Stimulated activated CD4-positive, alpha-beta T cell treated with anti-CD3 and anti-CD28 coated beads, Interleukin-12 subunit alpha, Interleukin-12 subunit beta, amount 100 ng/mL, for 4 hours (primary cell): ENCODE results near the gene MGME1.

Source experiments
- DNase-seq: peaks from one replicate; pipeline ENCODE4 v3.0.0-alpha.2; 2020

Gene MGME1, protein sequence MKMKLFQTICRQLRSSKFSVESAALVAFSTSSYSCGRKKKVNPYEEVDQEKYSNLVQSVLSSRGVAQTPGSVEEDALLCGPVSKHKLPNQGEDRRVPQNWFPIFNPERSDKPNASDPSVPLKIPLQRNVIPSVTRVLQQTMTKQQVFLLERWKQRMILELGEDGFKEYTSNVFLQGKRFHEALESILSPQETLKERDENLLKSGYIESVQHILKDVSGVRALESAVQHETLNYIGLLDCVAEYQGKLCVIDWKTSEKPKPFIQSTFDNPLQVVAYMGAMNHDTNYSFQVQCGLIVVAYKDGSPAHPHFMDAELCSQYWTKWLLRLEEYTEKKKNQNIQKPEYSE

DNA sequence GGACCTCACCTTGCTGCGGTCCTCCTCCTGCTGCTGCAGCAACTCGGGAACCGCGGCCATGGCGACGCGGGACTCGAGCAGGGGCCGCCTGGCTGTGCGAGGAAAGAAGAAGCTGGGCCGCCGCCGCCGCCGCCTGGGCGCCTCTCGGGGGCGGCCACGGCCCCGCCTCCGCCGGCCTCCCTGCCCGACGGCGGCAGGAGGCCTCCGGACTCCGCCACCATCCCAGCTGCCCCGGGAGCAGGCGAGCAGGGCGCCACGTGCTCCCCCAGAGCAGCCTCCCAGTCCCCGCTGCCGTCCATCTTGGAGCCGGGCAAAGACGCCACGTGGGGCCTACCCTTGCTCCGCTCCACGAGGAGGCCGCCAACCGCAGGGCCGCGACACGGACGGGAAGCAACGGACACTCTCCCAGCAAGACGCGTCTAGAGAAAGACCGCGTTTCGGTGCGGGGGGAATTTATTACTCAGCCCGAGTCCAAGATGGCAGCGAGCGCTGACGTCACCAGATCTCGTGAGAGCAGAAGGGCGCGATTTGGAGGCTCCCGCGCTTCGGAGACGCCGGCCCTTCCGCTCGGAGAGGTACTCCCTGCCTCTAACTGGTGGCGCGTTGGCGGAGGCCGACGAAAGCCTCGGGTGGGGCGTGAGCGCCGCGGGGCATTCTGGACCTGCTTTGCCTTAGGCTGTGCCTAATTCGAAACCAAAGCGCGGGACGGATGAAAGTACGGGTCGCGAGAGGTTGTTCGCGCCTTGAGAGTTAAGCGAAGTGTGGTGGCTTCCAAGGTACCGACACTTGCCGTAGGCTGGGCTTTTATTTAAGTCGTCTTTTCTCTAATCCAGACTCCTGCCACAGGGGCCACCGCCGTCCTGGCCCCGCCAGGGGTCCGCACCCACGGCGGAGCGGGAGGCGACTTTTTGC, at the start of gene MGME1, which contains the start of gene SNX5:
MGME1 (plus strand) TSS at position 653 of the 912 bp plus-strand sequence. CDS start 842 bp downstream, outside the sequence.
SNX5 (minus strand) TSS at position 429 of the 912 bp plus-strand sequence; CDS start at position 60, 369 bp downstream.
- peak; percentile 99 for DNase-seq

DNA sequence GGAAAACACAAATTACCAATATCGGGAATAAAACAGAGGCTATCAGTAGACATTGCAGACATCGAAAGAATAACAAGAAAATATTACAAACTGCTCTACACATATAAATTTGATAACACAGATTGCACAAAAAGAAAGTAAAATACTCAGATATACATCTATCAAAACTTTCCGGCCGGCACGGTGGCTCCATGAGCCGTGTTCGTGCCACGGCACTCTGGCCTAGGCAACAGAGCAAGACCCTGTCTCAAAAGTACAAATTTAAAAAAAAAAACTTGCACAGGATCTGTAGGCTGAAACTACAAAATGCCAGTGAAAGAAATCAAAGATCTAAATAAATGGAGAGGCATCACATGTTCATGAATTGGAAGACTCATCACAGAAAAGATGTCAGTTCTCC, 49.7 kb upstream of the MGME1 start:
- DNase-seq = no peak

DNA sequence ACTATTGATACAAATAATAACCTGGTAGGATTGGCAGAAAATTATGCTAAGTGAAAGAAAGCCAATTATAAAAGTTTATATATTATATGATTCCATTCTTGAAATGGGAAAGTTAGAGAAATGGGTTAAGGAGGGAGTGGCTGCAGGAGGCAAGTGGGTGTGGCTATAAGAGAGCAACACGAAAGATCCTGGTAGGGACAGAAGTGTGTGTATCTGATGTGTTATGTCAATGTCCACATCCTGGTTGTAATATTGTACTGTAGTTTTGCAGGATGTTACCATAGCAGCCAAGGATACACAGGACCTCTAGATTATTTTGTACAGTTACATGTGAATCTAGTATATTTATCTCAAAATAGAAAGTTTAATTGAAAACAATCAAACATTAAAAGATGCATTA, 47.0 kb upstream of the MGME1 start:
- DNase-seq = no peak

DNA sequence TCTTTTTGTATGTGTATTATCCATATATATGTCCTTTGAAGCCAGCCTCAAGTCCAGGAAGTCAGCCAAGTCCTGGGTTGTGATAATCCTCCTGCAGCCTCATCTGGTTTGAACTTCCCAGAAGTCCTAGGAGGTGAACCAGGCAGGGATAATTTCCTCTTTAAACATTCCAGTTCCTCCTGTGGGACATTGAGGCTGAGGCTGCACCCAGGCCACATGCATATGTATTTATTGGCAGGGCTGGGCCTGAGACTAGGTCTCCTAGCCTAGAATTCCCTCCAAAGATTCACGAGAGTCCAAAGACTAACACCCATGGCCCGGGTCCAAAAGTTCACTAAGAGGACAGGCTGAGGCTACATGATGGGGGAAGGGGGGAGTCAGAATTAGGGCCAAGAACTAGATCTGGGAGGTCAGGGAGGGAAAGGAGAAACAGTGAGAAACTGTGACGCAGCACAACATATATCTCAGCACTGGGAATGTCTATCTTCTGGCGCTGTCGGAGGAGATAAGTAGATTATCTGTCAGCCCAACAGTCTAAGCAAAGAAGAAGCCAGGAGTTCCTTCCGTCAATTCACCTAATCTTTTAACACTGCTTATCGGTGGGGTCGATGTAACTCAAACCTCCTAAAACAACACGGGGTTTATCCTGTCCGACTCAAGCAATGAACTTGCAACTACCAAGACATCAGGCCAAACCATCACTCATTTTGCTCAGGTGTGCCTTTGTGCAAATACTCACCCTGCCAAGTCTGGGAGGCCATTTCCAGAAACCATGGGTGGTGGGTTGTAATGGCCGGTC, 43.5 kb upstream of the MGME1 start:
- DNase-seq = no peak

DNA sequence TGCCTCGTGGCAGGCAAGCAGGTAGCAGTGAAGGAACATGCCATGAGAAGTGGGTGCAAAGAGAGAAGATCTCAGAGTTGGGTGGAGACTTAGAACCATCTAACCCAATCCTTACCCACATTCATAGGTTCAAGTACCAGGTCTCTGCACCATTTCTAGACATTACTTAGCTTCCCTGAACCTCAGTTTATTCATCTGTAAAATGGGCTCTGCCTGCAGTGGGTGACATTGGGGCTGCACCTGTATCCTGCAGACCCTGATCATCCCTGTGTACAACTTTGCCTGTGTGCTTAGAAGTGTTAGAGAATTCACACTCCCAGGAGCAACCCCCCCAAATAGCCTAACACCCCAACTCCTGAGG, 42.9 kb upstream of the MGME1 start:
- DNase-seq = no peak

DNA sequence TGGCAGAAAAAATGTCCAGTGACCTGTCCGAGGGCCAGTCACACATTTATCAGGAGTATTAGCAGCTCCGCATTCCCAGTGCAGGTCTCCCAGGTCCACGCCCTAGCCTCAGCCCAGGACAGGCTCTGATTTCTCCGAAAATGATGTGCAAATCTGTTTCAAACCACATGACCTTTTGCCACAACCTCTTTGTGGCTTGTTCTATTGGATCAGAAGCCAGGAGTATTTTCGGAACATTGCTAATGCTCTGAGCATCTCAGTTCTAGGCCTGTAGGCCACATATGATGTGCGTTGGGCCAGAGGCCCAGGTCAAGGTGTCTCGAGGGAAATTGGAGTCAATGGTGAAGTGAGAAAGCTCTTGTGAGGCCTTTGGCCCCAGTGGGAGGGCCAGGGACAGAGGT, 40.6 kb upstream of the MGME1 start:
- DNase-seq = no peak

DNA sequence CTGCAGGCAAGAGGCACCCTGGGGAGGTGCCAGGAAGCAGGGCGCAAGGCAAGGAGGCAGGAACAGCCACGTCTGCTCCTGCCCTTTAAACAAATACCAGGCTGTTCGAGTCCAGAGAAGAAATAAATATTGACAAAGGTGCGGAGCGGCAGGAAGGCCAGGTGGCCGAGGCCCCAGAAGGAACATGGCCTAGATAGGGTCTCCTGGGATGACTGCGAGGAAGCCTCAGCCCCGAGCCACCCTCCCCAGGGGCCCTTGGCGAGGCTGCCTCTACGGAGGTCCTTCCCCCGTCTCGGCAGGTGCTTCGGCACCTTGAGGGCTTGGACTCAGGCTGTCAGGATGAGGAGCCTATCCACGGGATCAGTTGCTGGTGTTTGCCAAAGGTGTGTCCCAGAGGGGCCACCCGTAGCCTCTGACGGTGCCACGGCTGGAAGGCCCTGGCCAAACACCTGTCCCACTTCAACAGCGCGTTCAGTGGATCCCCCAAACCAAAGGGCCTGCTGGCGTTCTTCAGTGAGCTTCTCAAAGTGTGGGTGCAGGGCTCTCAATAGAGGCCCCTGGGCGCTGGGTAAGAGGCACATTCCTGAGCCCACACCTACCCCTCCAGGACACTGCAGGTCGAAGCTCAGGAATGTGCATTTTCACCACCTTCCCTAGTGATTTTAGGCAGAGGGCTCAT, 40.0 kb upstream of the MGME1 start:
- DNase-seq = no peak

DNA sequence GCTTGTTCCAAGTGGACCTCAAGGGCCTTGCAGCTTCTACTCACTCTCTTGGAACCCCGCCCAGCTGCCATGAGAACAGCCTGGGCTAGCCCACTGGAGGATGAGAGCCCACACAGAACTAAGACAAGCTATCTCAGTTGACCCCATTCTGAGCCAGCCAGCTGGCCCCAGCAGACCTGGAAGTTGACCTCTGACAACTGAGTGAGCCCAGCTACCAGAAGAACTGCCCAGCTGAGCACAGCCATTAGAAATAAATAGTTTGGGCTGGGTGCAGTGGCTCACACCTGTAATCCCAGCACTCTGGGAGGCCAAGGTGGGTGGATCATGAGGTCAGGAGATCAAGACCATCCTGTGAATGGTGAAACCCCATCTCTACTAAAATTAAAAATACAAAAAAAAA, 37.3 kb upstream of the MGME1 start:
- DNase-seq = no peak

DNA sequence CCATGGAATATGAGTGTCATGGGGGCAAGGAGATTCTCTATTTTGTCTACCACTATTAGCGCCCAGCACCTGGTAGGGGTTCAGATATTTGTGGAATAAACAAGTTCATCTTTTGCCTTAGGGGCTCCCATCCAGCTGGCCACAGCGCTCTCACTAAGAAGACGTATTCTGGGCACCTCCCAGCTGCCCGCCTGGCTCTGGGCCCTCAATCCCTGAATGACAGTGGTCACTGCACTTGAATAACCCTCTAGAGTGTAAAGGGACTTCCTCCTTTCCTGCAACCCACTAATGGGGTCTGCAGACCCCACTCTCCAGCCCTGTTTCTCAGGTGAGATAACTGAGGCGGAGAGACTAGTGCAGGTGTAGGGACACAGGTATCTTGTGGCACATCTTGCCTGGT, 36.4 kb upstream of the MGME1 start:
- DNase-seq = no peak

DNA sequence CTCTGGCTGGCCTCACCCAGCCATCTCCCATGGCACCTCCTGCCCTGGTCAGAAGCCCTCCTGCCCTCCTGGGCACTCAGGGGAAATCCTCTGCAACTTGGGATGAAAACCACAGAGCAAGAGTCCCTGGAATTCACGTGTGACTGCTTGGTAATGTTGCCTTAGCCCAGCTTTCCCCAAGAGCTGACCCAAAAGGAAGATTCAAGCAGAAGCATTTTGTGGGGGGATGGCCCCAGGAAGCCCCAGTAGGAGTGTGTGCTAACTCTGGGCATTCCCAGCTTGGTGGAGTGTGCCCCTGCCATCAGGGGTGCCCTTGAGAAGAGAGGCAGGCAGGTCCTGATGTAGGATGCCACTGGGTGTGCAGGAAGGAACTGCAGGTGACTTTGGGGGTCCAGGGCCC, 35.7 kb upstream of the MGME1 start:
- no peak for DNase-seq

DNA sequence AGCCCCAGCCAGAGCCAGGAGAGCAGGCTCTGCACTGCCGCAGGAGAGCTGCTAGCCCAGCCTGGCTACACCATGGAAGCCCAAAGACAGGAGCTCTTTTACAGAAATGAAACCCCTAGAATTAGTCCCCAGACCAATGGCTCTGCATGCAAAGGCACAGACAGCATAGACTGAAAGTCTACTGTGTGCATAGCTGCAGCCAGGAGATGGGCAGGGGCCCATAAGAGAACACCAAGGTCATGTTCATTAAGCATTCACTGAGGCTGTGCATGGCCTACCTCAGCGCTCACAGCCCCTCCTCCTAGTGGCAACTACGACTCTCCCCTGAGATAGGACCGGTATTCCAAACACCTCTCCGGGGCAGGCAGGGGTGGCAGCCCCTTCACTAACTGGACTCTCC, 35.1 kb upstream of the MGME1 start:
- no peak for DNase-seq

DNA sequence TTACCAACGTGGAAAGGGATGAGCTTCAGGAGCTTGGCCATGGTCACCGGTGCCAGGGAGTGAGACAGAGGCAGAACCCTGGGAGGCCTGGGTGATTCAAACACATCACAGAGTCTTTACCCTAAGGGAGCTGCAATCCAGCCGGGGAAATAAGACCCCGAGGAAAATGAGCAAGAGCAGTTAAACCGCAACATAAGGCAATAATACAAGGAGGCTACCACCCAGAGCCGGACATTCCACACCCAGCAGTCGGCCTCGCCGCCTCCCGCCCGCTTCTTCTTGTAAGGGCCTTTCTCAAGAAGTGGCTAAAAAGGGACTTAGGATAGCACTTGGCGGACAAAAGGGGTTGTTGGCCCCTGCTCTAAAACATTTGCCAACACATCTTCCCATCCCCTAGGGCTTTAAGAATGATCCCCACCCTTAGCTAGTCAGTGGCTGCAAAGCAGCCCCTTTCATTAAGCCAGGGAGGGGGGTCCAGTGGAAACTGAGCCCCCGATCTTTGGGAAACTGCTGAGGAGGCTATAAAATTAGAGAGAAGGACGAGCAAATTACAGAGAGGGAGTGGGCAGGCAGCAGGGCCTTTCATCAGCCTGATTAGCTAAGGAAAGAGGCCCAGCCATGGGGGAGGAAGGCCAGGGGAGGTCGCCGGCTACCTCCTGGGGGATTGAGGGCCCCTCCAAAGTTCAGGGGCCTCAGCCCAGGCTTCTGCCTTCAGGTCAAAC, 34.5 kb upstream of the MGME1 start:
- DNase-seq = no peak

DNA sequence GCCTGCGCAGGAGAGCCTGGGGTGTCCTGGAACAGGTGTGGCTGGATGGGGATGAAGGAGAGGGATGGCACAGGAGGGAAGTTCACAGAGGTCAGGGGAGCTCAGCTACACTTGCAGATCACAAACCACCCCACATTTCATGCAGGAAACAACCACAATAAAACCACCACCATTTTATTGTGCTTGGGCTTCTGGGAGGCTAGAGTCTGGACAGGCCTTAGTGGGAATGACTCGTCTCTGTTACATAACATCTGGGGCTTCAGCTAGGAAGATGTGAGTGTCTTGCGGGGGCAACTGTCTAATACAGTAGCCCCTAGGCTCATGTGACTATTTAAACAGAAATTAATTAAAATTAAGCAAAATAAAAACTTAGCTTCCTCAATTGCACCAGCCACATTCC, 33.6 kb upstream of the MGME1 start:
- DNase-seq = no peak

DNA sequence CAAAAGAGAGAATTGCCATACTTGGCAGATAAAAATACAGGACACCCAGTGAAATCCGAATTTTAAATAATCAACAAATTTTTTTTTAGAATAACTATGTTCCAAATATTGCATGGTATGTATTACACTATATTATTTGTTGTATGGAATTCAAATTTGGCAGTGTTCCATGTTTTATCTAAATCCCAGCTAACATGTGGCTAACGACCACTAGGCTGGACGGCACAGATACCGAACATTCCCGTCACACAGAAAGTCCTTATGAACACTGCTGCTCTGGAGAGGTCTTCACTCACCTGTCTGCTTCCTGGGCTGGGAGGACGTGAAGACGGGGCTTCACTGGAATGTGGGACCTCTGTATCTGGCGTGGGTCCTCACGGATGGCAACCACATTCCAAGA, 33.1 kb upstream of the MGME1 start:
- DNase-seq = no peak

DNA sequence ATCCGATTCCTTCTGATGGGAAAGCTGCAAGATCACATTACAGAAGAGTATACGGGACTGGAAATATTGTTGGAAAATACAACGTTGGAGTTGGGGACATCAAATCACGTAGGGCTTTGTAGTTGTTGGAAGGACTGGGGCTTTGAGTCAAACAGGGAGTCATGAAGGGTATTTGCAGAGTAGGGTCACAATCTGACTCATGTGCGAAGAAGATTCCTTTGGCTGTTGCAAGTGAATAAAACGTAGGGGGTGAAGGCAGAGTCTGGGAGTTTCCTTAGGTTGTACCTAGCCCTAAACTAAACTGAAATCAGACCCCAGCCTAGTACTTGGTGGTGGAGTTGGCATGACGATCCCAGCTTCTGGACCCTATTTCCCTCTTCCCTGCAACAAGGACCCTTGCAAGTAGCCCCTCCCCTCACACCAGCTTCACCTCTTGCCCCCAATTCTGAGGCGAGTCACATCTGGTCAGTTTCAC, 32.5 kb upstream of the MGME1 start:
- DNase-seq = no peak

DNA sequence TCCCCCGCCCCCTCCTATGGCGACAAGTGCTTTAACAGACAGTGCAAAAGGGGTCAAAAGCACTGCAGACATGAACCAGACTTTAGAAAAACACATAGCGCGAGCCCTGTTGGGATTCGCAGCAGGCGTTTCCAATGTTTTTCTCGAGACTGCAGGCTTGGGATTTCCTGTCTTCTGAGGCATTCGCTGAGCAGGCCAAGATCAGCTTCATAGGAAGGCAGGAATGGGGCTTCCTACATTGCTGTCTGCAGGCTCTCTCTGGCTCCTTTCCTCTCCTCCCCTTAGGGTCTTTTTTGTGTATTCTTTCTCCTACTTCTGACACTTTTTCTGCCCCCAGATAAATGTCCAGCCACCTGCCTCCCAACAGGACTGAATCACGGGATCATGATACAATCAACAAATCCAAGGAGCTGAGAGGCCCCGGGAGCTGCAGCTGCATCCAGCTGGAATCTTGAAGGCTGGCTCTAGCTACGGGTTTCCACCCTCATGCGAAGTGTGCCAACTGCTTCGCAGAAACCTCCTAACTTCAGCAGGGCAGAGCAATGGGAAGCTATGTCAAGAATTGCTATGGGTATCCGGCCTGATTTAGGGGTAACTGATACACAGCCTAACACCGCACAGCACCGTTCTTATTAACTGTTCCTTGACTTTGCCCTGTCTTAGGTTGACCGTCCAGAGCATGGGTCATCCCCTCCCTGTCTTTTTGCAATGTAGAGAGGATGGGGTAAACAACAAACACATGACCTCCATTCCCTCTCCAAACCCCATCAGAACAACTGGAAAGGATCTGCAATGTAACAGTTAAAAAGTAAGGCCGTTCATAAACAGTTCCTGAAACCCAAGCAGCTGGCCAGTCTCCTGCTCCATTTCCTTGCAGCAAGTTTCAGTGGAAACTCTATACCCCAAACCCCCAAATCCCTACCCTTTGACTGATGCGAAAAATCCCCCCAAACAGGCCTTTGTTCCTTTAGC, 31.8 kb upstream of the MGME1 start:
- DNase-seq = no peak

DNA sequence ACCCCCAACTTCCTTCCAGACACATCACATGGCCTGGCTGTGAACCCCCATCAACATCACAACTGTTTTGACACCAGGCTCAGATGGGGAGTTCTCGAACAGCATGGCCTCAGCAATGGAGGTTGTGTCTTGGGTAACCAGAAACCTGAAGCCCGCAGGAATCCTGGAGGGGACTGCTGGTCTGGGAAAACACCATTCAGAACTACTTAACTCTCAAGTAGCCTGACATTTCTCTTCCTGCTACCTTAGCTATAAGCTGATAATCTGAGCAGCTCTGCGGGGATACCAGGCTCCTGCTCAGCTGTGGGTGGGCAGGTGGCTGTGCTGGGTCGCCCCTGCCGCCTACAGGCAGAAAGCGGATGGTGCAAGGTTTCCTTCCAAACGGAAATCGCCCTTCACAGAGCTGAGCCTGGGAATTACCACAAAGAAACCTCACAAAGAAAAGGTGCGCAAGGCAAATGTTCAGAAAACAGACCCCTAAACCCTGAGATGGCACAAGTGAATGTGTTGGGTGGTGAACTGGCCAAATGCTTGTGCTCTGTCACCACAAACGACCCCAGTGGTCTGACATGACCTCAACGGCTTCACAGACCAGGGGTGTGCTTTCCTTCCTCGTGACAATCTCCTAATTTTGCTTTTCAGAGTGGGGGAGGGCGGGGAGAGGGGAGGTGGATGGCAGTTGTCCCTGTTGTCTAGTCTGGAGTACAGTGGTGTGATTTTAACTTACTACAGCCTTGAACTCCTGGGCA, 29.8 kb upstream of the MGME1 start:
- DNase-seq = peak; percentile 38

DNA sequence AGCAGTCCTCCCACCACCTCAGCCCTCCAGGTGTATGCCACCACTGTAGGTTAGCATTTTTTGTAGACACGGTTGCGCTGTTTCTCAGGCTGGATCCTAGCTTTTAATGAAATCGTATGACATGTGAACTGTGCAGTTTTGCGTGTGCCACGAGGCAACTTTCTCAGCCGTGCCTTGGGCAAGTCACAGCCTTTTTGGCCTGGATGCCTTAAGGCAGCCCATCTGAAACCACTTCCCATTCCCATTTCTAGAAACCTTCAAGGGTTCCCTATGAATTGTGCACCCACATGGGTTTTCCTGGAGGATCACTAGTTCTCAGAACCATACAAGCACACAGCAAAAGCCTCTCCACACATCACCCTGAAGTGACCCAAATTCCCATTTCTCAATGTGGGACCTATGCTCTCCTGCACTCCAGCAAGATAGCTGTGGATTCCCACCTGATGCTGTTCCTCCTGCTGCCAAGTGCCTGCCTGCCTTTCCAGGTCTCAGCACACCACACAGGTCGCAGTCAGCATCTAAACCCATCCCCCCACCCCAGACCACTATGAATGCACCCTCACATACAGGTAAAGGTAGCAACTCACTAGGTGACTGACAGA, 29.1 kb upstream of the MGME1 start:
- no peak for DNase-seq

DNA sequence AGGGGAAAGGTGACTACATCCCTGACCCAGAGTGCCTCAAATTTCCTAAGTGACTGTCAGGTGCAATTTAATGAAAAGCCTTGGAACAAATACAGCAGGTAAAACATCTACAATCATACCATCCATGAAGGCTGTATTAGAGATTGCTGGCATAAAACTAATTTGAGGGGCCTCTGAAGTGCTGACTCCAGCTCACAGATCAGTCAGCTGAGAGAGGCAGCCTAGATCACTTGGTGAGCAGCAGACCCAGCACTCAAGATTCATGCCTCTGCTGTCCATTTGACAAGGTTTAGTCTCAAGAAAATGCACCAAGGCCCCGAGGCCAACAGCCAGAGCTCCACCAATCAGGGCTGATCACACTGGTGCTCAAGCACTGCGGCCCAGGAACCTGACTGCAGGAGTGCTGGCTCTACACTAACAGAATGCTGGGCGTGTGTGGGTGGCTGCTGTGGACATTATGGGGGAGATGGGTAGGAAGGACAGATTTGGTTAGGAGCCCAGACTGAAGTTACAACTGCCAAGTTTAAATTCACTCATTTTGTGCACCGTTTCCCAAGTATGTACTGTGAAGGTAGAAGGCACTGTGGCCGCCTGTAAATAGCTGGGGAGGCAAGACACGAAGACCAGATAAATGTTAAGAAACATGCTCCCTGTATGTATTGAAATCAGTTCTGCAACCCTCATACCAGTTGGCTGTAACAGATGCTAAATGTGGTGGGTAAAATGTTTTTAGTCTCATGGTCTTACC, 28.4 kb upstream of the MGME1 start:
- no peak for DNase-seq
